HG03064 (cell line): ENCODE measurements around the gene ITGA4.

Source experiments
- ATAC-seq: cut with Tn5 transposase; IDR thresholded peaks from one replicate; pipeline ENCODE4 v1.9.1; 2021; ENCODE audit warnings: low read depth; ENCODE audit not compliant: unreplicated experiment

ITGA4 gene

GRCh38 chr2:181457741-181458425 is 697 bp downstream of the ITGA4 start:
- ATAC-seq, result peak; percentile 22

GRCh38 chr2:181458871-181459270 is 1.7 kb downstream of the ITGA4 start:
- ATAC-seq, result no peak

DNA sequence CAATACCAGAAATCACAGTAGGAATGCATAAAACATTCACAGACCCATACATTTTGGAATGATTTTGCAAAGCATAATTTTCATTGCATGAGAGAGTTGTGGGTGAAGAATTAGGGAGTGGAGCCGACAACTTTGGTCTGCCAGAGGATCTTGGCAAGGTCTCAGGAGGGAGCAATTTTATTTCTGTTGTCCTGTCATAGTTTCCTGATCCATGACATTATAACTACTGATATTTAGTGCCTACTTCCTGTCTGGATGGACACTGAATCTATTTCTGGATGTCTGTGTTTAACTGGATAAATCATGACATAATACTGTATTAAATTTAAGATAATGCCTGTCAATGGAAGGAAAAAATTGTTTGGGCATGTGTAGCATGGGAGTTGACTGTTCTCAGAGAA is 2.4 kb downstream of the ITGA4 start:
- ATAC-seq, result no peak

DNA sequence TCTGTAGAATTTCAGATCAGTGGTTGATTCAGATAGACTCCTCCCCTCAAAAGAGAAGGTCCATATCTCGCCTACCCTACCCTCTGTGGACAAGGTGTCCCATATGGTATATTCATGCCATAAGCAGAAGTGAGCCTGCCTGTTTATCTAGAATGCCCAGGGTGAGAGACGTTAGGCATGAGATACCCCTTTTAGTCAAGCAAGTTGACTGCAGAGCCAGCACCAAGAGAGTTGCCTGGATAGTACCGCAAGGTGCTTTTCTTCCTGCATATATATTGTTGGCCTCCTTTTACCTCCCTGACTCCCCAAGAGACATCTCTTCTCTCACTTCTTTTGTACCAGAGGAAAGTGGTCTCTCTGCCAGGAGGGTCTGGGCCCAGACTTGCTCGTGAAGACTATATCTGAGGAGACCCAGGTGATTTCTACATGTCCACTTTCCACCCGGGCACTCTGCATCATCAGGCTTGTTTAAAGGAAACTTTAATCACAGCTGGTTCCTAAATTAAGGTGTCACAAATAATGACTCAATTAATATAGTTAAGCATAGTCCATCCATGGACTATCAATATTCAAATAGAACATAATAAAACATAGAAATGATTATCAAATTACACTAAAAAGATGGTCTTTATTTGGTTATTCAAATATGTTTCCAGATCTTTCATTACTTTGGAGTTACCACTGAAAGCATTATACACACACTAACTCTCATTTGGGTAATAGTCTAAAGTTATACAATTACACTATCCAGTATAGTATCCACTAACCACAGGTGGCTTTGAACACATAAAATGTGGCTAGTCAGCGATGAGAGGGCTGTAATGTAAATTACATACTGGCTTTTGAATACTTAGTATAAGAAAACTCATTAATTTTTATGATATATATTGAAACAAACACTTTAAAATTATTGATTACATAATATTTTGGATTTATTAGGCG is 4.1 kb downstream of the ITGA4 start:
- no peak for ATAC-seq

DNA sequence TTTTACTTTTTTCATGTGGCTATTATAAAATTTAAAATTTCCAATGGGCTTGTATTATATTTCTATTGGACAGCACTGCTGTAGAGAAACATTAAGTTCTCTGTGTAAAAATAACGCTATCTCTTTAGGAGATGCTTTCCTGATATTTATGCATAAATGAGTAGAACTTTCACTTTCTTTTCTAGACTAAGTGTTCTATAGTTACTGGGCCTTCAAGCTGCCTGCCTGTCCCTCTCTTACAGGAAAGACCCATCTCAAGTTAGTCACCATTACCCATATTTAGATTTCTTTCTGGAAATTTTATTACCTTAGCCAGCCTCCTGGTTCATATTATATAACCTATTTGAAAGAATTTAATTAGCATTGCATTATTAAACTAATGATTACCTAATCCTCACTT is 4.8 kb downstream of the ITGA4 start:
- no peak for ATAC-seq

DNA sequence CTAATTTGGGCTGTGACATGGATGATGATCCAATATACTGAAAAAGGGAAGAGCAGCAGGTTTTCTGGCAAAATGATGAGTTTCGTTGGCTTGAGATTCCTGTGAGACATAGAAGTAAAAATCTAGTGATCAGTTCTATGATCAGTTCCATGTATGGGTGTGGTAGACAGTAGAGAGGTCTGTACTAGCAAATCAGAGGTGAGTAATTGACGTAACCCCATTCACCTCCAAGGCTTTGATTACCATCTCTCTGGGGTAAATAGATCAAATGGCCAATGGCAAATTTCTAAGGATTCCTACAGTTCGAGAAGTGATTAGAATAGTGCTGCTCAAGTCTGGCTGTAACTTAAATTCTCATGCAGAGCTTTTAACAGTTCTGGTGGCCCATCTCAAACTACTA is 6.4 kb downstream of the ITGA4 start:
- no peak for ATAC-seq

- no peak for ATAC-seq
These were observed 7.8 kb downstream of the ITGA4 start for GRCh38 chr2:181464966-181465365.

- no peak for ATAC-seq
These were observed 8.6 kb downstream of the ITGA4 start for GRCh38 chr2:181465676-181466375.

GRCh38 chr2:181466661-181467576 is 9.7 kb downstream of the ITGA4 start:
- ATAC-seq, result no peak

- no peak for ATAC-seq
These were observed 11.0 kb downstream of the ITGA4 start for GRCh38 chr2:181467966-181468707.

DNA sequence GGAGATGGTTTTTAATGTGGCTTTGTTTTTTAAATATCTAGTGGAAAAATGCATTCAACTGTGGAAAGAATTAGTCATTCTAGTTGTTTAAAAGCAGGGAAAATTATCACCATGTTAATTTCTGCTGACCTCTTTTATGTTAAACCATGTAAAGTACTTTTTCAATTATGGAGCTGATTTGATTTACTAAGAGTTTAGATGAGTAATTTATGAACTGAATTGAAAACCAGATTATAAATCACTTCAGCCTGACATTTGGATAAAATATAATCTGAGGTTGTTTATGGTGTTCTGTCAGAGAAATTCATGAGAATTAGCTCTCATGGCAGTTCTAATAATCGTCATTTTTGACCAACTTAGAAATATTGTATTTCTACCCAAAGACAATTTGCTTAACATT is 11.6 kb downstream of the ITGA4 start:
- ATAC-seq, result no peak

- no peak for ATAC-seq
These were observed 14.0 kb downstream of the ITGA4 start for GRCh38 chr2:181471226-181471625.

- ATAC-seq, result no peak
These were observed 14.6 kb downstream of the ITGA4 start for GRCh38 chr2:181471783-181472182.

DNA sequence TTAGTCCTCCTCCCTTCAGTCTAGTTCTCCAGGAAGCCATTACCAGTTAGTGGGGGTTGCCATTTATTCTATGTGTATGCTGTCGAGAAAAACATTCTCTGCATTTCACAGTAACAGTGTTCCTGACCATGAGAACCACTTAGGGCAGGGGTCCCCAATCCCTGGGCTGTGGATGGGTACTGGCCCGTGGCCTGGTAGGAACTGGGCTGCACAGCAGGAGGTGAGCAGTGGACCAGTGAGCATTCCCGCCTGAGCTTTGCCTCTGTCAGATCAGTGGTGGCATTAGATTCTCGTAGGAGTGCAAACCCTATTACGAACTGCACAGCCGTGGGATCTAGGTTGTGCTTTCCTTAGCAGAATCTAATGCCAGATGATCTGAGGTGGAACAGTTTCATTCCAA is 15.8 kb downstream of the ITGA4 start:
- no peak for ATAC-seq

DNA sequence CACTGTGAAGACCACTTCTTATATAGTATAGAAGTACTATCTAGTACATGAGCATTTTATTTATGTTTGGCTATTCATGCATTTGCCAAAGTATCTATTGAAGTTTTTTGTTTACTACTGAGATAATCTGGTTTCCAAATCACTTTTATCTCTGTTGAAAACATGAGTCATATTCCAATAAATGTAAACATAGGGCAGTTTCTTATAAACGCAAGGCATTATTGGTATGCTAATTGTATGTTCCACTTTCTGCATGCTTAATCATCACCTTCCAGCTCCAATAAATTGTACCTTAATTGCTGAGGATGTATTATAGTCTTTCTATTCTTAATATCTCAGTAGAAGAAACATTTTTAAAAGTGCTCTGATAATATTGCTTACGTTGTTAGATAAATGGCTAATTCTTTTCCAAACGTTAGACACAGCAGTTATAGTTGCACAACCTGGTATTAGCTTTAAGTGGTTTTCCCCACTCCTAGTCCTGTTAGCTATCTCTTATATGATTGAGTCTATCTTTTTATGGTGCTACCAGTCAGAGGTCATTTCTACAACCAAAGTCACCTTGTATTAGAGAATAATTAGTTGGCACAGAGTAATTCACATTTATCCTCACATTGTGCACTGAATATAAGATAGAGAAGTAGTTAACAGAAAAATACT is 17.2 kb downstream of the ITGA4 start:
- no peak for ATAC-seq

GRCh38 chr2:181483211-181483610 is 26.0 kb downstream of the ITGA4 start:
- ATAC-seq, result no peak

- ATAC-seq, result no peak
These were observed 26.7 kb downstream of the ITGA4 start for GRCh38 chr2:181483876-181484275.

DNA sequence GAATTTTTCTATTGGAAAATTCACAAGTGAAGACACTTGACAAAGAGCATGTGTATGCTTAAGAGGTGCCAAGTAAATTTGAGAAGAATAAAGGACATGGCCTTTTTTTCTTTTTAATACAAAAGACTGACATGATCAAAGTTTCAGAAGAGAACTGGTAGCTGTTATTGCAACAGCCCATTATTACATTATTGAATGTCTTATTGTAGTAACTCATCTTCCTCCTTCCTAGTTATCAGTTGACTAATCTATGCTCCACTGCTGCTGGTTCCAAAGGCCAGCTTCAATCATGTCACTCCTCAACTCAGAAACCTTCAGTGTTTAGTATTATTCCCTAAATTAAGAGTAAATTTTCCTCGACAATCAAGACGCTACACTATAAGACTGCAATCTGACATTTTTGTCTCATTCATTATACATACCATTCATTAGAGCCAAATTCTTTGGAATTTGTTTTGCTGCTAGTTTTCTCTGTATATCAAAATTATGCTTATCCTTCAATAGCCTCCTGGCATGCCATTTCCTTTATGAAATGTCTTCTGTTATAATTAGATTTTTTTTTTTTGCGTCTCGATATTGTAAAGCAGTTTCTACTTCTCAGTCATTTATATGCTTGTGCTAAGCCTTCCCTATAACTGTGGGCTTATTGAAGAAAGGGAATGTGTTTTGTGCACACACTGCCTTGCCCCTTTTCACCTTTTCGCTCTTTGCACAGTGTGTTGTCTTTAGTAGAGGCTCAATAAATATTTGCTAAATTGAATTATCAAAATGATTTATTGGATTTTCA is 27.9 kb downstream of the ITGA4 start:
- no peak for ATAC-seq
